Right atrium auricular region (tissue), 2 donors: ENCODE data around the gene GIGYF2. TPM values are rescaled to one million over a fixed set of nuclear protein-coding genes. Genes with fewer than 3 reads are reported as not detected.
"Not testable (repeated sequence)": the region's sequence is repeated elsewhere in the genome, so short reads cannot be mapped to it uniquely, and the experiment has no call there.

Experiments
- DNase-seq: peaks from one replicate; pipeline ENCODE4 v3.0.0-alpha.2; 2019; ENCODE audit warnings: low spot score
- H3K27ac ChIP-seq, 2 donors: fragments of 200-600 bp; sonication (generic); 1 replicate in 1 of 2; 2 replicates in 1 of 2; pipeline ENCODE4 v1.5.1; 2016 to 2019
- H3K27me3 ChIP-seq, 2 donors: fragments of 200-600 bp; sonication (generic); one replicate each; pipeline versions ENCODE4 v1.5.1 to v1.6.0; 2017 to 2019
- H3K36me3 ChIP-seq: fragments of 200-600 bp; sonication (generic); one replicate; pipeline ENCODE4 v1.5.1; 2016
- H3K4me1 ChIP-seq, 2 donors: fragments of 200-600 bp; sonication (generic); one replicate each; pipeline versions ENCODE4 v1.5.1 to v1.6.0; 2017 to 2019
- H3K4me3 ChIP-seq, 2 donors: fragments of 200-600 bp; sonication (generic); 1 replicate in 1 of 2; 2 replicates in 1 of 2; pipeline ENCODE4 v1.5.1; 2017 to 2019; ENCODE audit warnings: mild to moderate bottlenecking in 1 of 2, moderate library complexity in 1 of 2
- H3K9me3 ChIP-seq, 2 donors: fragments of 200-600 bp; sonication (generic); one replicate each; pipeline ENCODE4 v1.5.1; 2019
- CTCF ChIP-seq, 2 donors: fragments of 200-600 bp; sonication (generic); IDR thresholded peaks; one replicate each; pipeline ENCODE4 v1.5.1; 2019; ENCODE audit warnings: antibody characterized with exemption in 2 of 2
- total RNA-seq, 2 donors: library from RNA; depleted of rRNA; stranded (reverse); fragments of >200 nt; gene quantifications; one replicate each; pipeline ENCODE4 v1.1.0, GENCODE V29; 2016

The GIGYF2 gene
- total RNA-seq, 2 donors from 2014 or later = 48.4 to 57.1 TPM

GRCh38 chr2:232681527-232681926, 15.6 kb upstream of the GIGYF2 start:
- Histone ChIP-seq H3K4me3 (no peak overlapping the region), H3K27me3 (no peaks in the 10 kb centered on the region), H3K36me3 (peaks cover 4% of the 10 kb centered on the region), H3K27ac (no peak overlapping the region), H3K9me3 (no peaks in the 10 kb centered on the region), H3K4me1 (no peaks in the 10 kb centered on the region)
- no peak for TF ChIP-seq CTCF (IDR thresholded peaks at IDR 0.05)
- DNase-seq = no peak

- Histone ChIP-seq H3K4me3 (no peak overlapping the region), H3K9me3 (no peaks in the 10 kb centered on the region), H3K4me1 (no peaks in the 10 kb centered on the region), H3K27me3 (no peaks in the 10 kb centered on the region), H3K36me3 (peaks cover 4% of the 10 kb centered on the region), H3K27ac (no peak overlapping the region)
- no peak for TF ChIP-seq CTCF (IDR thresholded peaks at IDR 0.05)
- no peak for DNase-seq
Observed at GRCh38 chr2:232683368-232683767, 13.8 kb upstream of the GIGYF2 start.

- H3K4me3 ChIP-seq, H3K4me1 ChIP-seq, H3K9me3 ChIP-seq, H3K27me3 ChIP-seq, DNase-seq, H3K36me3 ChIP-seq, H3K27ac ChIP-seq: not testable (repeated sequence)
Observed at GRCh38 chr2:232685391-232685790, 11.7 kb upstream of the GIGYF2 start.

- TF ChIP-seq CTCF (IDR thresholded peaks at IDR 0.05) = no peak
Observed at GRCh38 chr2:232687382-232688160, 9.6 kb upstream of the GIGYF2 start.

GRCh38 chr2:232688201-232688600, 8.9 kb upstream of the GIGYF2 start:
- peaks cover 0 to 7% of the 10 kb centered on the region in 2 donors for H3K4me1 ChIP-seq

More at GRCh38 chr2:232687382-232688160, 9.6 kb upstream of the GIGYF2 start:
- DNase-seq = no peak
- H3K4me1 ChIP-seq = peaks cover 0 to 7% of the 10 kb centered on the region in 2 donors
- H3K27me3 ChIP-seq = no peaks in the 10 kb centered on the region
- H3K4me3 ChIP-seq = no peak overlapping the region
- H3K36me3 ChIP-seq = no peaks in the 10 kb centered on the region
- H3K27ac ChIP-seq = no peak overlapping the region
- no peaks in the 10 kb centered on the region for H3K9me3 ChIP-seq

More at GRCh38 chr2:232688201-232688600, 8.9 kb upstream of the GIGYF2 start:
- no peak for DNase-seq
- Histone ChIP-seq H3K9me3 (no peaks in the 10 kb centered on the region), H3K36me3 (no peaks in the 10 kb centered on the region), H3K27ac (no peak overlapping the region), H3K4me3 (no peak overlapping the region), H3K27me3 (no peaks in the 10 kb centered on the region)
- TF ChIP-seq CTCF (IDR thresholded peaks at IDR 0.05) = no peak
